ENCODE results near the gene EVA1A. TPM values are rescaled to one million over a fixed set of nuclear protein-coding genes. Genes with fewer than 3 reads are reported as not detected.

Gene EVA1A
- total RNA-seq, 3 donors from 2014 or later (not counting 1 experiment from before 2014, with no cell fraction given) = not detected

DNA sequence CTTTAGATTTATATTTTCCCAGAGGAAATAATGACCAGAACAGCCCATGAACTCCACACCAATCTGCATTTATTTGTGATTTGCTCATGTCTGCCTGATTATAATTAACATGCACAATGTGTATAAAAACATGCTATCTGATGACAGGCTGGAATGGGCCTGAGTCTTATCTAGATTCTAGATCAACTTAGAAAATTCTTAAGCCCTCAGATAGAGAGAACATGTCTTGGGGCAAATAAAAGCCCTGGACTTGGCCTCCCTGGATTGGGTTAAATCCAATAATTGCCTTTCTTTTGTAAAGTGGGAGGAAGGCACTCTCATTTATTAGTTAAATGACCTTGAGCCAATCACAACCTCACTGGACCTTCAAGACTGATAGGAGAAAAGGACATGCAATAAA, 61.8 kb downstream of the EVA1A start:
- DNase-seq = no peak
- no peak overlapping the region for H3K4me3 Mint-ChIP-seq
- no peak for ATAC-seq
- H3K36me3 Mint-ChIP-seq = no peaks in the 10 kb centered on the region
- Histone ChIP-seq H3K4me1 (ENCODE audit: control insufficient read depth, insufficient read depth, low read length) (no peaks in the 10 kb centered on the region), H3K27ac (ENCODE audit: low read length) (no peak overlapping the region), H3K4me3 (ENCODE audit: low read length) (no peak overlapping the region), H3K36me3 (ENCODE audit: control insufficient read depth, insufficient read depth, low read length) (no peaks in the 10 kb centered on the region), H3K27me3 (ENCODE audit: control insufficient read depth, insufficient read depth, low read length) (no peaks in the 10 kb centered on the region), H3K9me3 (ENCODE audit: control insufficient read depth, insufficient read depth, low read length) (no peaks in the 10 kb centered on the region)
- TF ChIP-seq, protein P1, sequence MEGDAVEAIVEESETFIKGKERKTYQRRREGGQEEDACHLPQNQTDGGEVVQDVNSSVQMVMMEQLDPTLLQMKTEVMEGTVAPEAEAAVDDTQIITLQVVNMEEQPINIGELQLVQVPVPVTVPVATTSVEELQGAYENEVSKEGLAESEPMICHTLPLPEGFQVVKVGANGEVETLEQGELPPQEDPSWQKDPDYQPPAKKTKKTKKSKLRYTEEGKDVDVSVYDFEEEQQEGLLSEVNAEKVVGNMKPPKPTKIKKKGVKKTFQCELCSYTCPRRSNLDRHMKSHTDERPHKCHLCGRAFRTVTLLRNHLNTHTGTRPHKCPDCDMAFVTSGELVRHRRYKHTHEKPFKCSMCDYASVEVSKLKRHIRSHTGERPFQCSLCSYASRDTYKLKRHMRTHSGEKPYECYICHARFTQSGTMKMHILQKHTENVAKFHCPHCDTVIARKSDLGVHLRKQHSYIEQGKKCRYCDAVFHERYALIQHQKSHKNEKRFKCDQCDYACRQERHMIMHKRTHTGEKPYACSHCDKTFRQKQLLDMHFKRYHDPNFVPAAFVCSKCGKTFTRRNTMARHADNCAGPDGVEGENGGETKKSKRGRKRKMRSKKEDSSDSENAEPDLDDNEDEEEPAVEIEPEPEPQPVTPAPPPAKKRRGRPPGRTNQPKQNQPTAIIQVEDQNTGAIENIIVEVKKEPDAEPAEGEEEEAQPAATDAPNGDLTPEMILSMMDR (IDR thresholded peaks at IDR 0.05) = no peak
- peaks cover 0 to 3% of the 10 kb centered on the region in 2 donors for H3K9me3 Mint-ChIP-seq
- H3K27ac Mint-ChIP-seq = no peak overlapping the region
- intact Hi-C loops (cut with micrococcal nuclease) = no loop called here
- H3K4me1 Mint-ChIP-seq = no peaks in the 10 kb centered on the region
- H3K27me3 Mint-ChIP-seq (ENCODE audit: low read depth in 2 of 2) = peaks cover 0 to 6% of the 10 kb centered on the region in 2 donors

DNA sequence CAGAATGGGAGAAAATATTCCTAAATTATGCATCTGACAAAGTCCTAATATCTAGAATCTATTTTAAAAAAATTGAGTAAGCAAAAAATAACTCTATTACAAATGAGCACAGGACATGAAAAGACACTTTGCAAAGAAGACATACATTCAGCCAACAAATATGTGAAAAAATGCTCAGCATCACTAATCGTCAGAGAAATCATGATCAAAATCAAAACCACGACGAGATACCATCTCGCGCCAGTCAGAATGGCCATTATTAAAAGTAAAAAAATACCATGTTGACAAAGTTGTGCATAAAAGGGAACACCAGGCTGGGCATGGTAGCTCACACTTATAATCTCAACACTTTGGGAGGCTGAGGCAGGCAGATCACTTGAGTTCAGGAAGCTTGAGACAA, 63.5 kb downstream of the EVA1A start:
- TF ChIP-seq, protein P1 (IDR thresholded peaks at IDR 0.05) = no peak
- intact Hi-C loops (cut with micrococcal nuclease) = no loop called here
- H3K27me3 ChIP-seq (ENCODE audit: control insufficient read depth, insufficient read depth, low read length) = no peaks in the 10 kb centered on the region
- H3K27ac Mint-ChIP-seq = no peak overlapping the region
- H3K27ac ChIP-seq (ENCODE audit: low read length) = no peak overlapping the region
- DNase-seq (no peak), ATAC-seq (no peak)
- no peaks in the 10 kb centered on the region for H3K4me1 ChIP-seq (ENCODE audit: control insufficient read depth, insufficient read depth, low read length)
- peaks cover 0 to 3% of the 10 kb centered on the region in 2 donors for H3K9me3 Mint-ChIP-seq
- H3K36me3 Mint-ChIP-seq = no peaks in the 10 kb centered on the region
- H3K4me1 Mint-ChIP-seq = no peaks in the 10 kb centered on the region
- H3K36me3 ChIP-seq (ENCODE audit: control insufficient read depth, insufficient read depth, low read length) = no peaks in the 10 kb centered on the region
- no peaks in the 10 kb centered on the region for H3K9me3 ChIP-seq (ENCODE audit: control insufficient read depth, insufficient read depth, low read length)
- WGBS (ENCODE audit: insufficient coverage) = 73% methylated on average over 5 of the region's 5 CpGs
- no peak overlapping the region for H3K4me3 Mint-ChIP-seq
- H3K4me3 ChIP-seq (ENCODE audit: low read length) = no peak overlapping the region
- H3K27me3 Mint-ChIP-seq (ENCODE audit: low read depth in 2 of 2) = peaks cover 0 to 6% of the 10 kb centered on the region in 2 donors

DNA sequence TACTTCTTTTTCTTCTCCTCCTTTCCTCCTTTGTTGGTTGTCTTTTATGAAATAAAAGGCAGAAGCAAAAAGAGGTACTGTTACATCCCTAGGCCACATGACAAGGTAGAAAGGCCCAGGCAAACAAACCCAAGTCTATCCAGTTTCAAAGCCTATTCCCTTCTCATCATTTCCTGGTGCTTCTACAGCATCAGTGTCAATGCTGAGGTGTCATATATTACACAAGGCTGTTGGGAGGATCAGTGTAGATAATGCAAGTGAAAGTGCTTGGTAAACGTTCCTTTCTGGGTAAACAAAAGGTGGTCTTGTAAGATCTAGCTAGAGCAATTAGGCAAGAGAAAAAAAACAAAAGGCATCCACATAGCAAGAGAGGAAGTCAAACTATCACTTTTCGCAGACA, 64.9 kb downstream of the EVA1A start:
- 85% methylated on average over 2 of the region's 2 CpGs for WGBS (ENCODE audit: insufficient coverage)
- TF ChIP-seq, protein P1 (IDR thresholded peaks at IDR 0.05) = no peak

DNA sequence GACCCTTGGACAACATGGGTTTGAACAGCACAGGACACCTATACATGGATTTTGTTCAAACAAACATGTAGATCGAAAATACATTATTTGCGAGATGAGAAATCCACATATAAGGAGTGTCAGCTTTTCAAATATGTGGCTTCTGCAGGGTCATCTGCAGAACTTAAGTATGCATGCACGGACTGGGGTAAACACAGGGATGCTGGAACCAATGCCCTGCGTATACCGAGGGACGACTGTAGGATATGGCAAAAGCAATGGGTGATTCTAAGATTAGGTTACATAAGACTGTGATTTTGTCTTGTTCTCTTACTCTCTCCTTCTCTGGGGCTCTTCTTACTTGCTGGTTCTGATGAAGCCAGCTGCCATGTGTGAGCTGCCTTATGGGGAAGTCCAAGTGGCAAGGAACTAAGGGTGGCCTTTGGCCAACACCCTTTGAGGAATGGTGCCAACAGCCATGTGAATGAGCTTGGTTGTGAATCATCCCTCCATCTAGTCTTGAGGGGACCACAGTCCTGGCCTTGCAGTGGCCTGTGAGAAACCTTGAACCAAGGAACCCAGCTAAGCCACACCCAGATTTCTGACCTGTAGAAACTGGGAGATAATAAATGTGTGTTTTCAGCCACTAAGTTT, 66.5 kb downstream of the EVA1A start:
- Histone ChIP-seq H3K4me3 (ENCODE audit: low read length) (no peak overlapping the region), H3K27ac (ENCODE audit: low read length) (no peak overlapping the region), H3K4me1 (ENCODE audit: control insufficient read depth, insufficient read depth, low read length) (no peaks in the 10 kb centered on the region), H3K9me3 (ENCODE audit: control insufficient read depth, insufficient read depth, low read length) (no peaks in the 10 kb centered on the region), H3K27me3 (ENCODE audit: control insufficient read depth, insufficient read depth, low read length) (no peaks in the 10 kb centered on the region), H3K36me3 (ENCODE audit: control insufficient read depth, insufficient read depth, low read length) (no peaks in the 10 kb centered on the region)
- intact Hi-C loops (cut with micrococcal nuclease) = no loop called here
- ATAC-seq (no peak), DNase-seq (no peak)
- TF ChIP-seq, protein P1 (IDR thresholded peaks at IDR 0.05) = no peak
- 94% methylated on average over 6 of the region's 6 CpGs for WGBS (ENCODE audit: insufficient coverage)
- peaks cover 0 to 1% of the 10 kb centered on the region in 2 donors for H3K9me3 Mint-ChIP-seq
- no peak overlapping the region for H3K4me3 Mint-ChIP-seq
- H3K27ac Mint-ChIP-seq = no peak overlapping the region
- H3K36me3 Mint-ChIP-seq = no peaks in the 10 kb centered on the region
- no peaks in the 10 kb centered on the region for H3K4me1 Mint-ChIP-seq
- H3K27me3 Mint-ChIP-seq (ENCODE audit: low read depth in 2 of 2) = peaks cover 0 to 4% of the 10 kb centered on the region in 2 donors

More for the DNA sequence above, 64.9 kb downstream of the EVA1A start:
- DNase-seq = no peak
- H3K4me3 ChIP-seq (ENCODE audit: low read length) = no peak overlapping the region
- no peak for ATAC-seq
- no peaks in the 10 kb centered on the region for H3K9me3 ChIP-seq (ENCODE audit: control insufficient read depth, insufficient read depth, low read length)
- peaks cover 0 to 3% of the 10 kb centered on the region in 2 donors for H3K9me3 Mint-ChIP-seq
- H3K36me3 Mint-ChIP-seq = no peaks in the 10 kb centered on the region
- peaks cover 0 to 1% of the 10 kb centered on the region in 2 donors for H3K27me3 Mint-ChIP-seq (ENCODE audit: low read depth in 2 of 2)
- intact Hi-C loops (cut with micrococcal nuclease) = no loop called here
- H3K4me1 ChIP-seq (ENCODE audit: control insufficient read depth, insufficient read depth, low read length) = no peaks in the 10 kb centered on the region
- H3K4me3 Mint-ChIP-seq = no peak overlapping the region
- H3K27ac Mint-ChIP-seq = no peak overlapping the region
- H3K36me3 ChIP-seq (ENCODE audit: control insufficient read depth, insufficient read depth, low read length) = no peaks in the 10 kb centered on the region
- H3K27ac ChIP-seq (ENCODE audit: low read length) = no peak overlapping the region
- H3K4me1 Mint-ChIP-seq = no peaks in the 10 kb centered on the region
- H3K27me3 ChIP-seq (ENCODE audit: control insufficient read depth, insufficient read depth, low read length) = no peaks in the 10 kb centered on the region
